H1 (cell line): ENCODE results near the gene LAMC3. TPM values are rescaled to one million over a fixed set of nuclear protein-coding genes. Genes with fewer than 3 reads are reported as not detected.
A peak's percentile ranks its signal among the peaks of the same experiment; 100 is the strongest.

Source experiments
- CTCF ChIA-PET: fragments of 300-600 bp; sonication (Branson Sonifier 250); formaldehyde crosslinking; loops from one replicate; lab custom pipeline; 2021; ENCODE audit not compliant: partially characterized antibody; lab: Charles Lee
- POLR2A ChIA-PET: fragments of 300-600 bp; sonication (Branson Sonifier 250); formaldehyde crosslinking; loops from one replicate; lab custom pipeline; 2021; ENCODE audit warnings: inconsistent platforms; ENCODE audit not compliant: partially characterized antibody; lab: Charles Lee
- DNase-seq, 2 experiments: peaks; one replicate each; pipeline versions ENCODE4 v3.0.0 to v3.0.0-alpha.2; 2010 to 2022; ENCODE audit warnings: low spot score in 2 of 2, low read depth in 1 of 2, mixed read lengths in 1 of 2
- FAIRE-seq: peaks from 2 replicates; lab custom pipeline; 2011; peaks lifted over from hg19 to GRCh38; lab: Jason Lieb, UNC
- H2AFZ ChIP-seq: 2 replicates; pipeline ENCODE4 v1.8.1; 2012; ENCODE audit warnings: low read length, inconsistent platforms
- H2AK5ac ChIP-seq: 2 replicates; pipeline ENCODE4 v1.6.1; 2013; ENCODE audit warnings: low read depth, low read length
- H2BK120ac ChIP-seq: replicated peaks from 2 replicates; pipeline ENCODE3; 2013; ENCODE audit warnings: low read depth, low read length, inconsistent platforms
- H2BK12ac ChIP-seq: 2 replicates; pipeline ENCODE4 v1.6.1; 2013; ENCODE audit warnings: low read depth, low read length
- H2BK15ac ChIP-seq: 2 replicates; pipeline ENCODE4 v1.6.1; 2013; ENCODE audit warnings: low read length
- H2BK20ac ChIP-seq: 2 replicates; pipeline ENCODE4 v1.6.1; 2013; ENCODE audit warnings: low read length
- H2BK5ac ChIP-seq: 2 replicates; pipeline ENCODE4 v1.6.1; 2013; ENCODE audit warnings: low read depth, low read length
- H3K14ac ChIP-seq: 2 replicates; pipeline ENCODE4 v1.6.1; 2013; ENCODE audit warnings: inconsistent platforms; ENCODE audit not compliant: insufficient read length
- H3K18ac ChIP-seq: 2 replicates; pipeline ENCODE4 v1.6.1; 2013; ENCODE audit warnings: low read length; ENCODE audit errors: extremely low read depth
- H3K23ac ChIP-seq: 2 replicates; pipeline ENCODE4 v1.6.1; 2013; ENCODE audit warnings: inconsistent platforms; ENCODE audit not compliant: insufficient read length
- H3K23me2 ChIP-seq: 2 replicates; pipeline ENCODE4 v1.6.1; 2013; ENCODE audit warnings: low read depth, low read length
- H3K27ac ChIP-seq: 2 replicates; pipeline ENCODE4 v1.6.1; 2011; ENCODE audit warnings: low read depth, low read length, inconsistent platforms
- H3K27me3 ChIP-seq, 4 experiments: replicated peaks in 1 of 4; 1 replicate in 1 of 4; 2 replicates in 3 of 4; pipeline versions ENCODE4 v1.6.1 to v1.8.1; 2011 to 2013; ENCODE audit warnings: low read length in 3 of 4, mild to moderate bottlenecking in 3 of 4, inconsistent platforms in 2 of 4, mixed read lengths in 2 of 4, moderate library complexity in 1 of 4; ENCODE audit not compliant: control insufficient read depth in 3 of 4, insufficient read depth in 3 of 4; ENCODE audit errors: extremely low read depth in 1 of 4
- H3K36me3 ChIP-seq, 4 experiments: 2 replicates each; pipeline versions ENCODE4 v1.6.1 to v1.8.1; 2011 to 2013; ENCODE audit warnings: mild to moderate bottlenecking in 4 of 4, low read length in 3 of 4, moderate library complexity in 2 of 4, control low read depth in 1 of 4, inconsistent platforms in 1 of 4; ENCODE audit not compliant: insufficient read depth in 4 of 4, control insufficient read depth in 2 of 4
- H3K4ac ChIP-seq: replicated peaks from 2 replicates; pipeline ENCODE3; 2013; ENCODE audit warnings: low read length, low read depth, mixed read lengths, inconsistent platforms; ENCODE audit not compliant: insufficient read length
- H3K4me1 ChIP-seq, 4 experiments: replicated peaks in 1 of 4; 1 replicate in 1 of 4; 2 replicates in 3 of 4; pipeline versions ENCODE4 v1.6.1 to v1.8.1; 2011 to 2013; ENCODE audit warnings: low read length in 3 of 4, inconsistent platforms in 2 of 4, mixed read lengths in 1 of 4; ENCODE audit not compliant: insufficient read depth in 4 of 4, control insufficient read depth in 3 of 4
- H3K4me2 ChIP-seq, 2 experiments: 2 replicates each; pipeline versions ENCODE4 v1.6.1 to v1.8.1; 2011 to 2013; ENCODE audit warnings: low read depth in 2 of 2, low read length in 2 of 2, control low read depth in 1 of 2, inconsistent platforms in 1 of 2, mild to moderate bottlenecking in 1 of 2; ENCODE audit not compliant: insufficient read depth in 1 of 2
- H3K4me3 ChIP-seq, 4 experiments: fragments of 200-600, 300-600 bp in 1 of 4; sonication (generic), shearing (Covaris generic), sonication (Bioruptor Twin) in 1 of 4; 2 replicates each; pipeline versions ENCODE4 v1.5.1 to v1.8.1; 2011 to 2016; ENCODE audit warnings: low read length in 4 of 4, low read depth in 3 of 4, control low read depth in 2 of 4, inconsistent platforms in 2 of 4, mild to moderate bottlenecking in 2 of 4, mixed read lengths in 1 of 4, moderate library complexity in 1 of 4; ENCODE audit not compliant: insufficient read depth in 2 of 4; ENCODE audit errors: extremely low read depth in 1 of 4
- H3K56ac ChIP-seq: replicated peaks from 2 replicates; pipeline ENCODE3; 2013; ENCODE audit warnings: low read depth, mild to moderate bottlenecking, mixed read lengths, low read length, inconsistent platforms; ENCODE audit not compliant: insufficient read length
- H3K79me1 ChIP-seq: 2 replicates; pipeline ENCODE4 v1.6.1; 2013; ENCODE audit warnings: low read depth, low read length, control low read depth
- H3K79me2 ChIP-seq, 2 experiments: 2 replicates each; pipeline versions ENCODE4 v1.6.1 to v1.8.1; 2012 to 2013; ENCODE audit warnings: low read length in 2 of 2, mild to moderate bottlenecking in 2 of 2, inconsistent platforms in 1 of 2; ENCODE audit not compliant: insufficient read depth in 2 of 2, control insufficient read depth in 1 of 2
- H3K9ac ChIP-seq, 4 experiments: replicated peaks in 1 of 4; 1 replicate in 1 of 4; 2 replicates in 3 of 4; pipeline versions ENCODE4 v1.6.1 to v1.8.1; 2011 to 2013; ENCODE audit warnings: low read depth in 3 of 4, low read length in 3 of 4, control low read depth in 2 of 4, mild to moderate bottlenecking in 2 of 4, moderate library complexity in 2 of 4, inconsistent platforms in 1 of 4; ENCODE audit errors: extremely low read depth in 1 of 4
- H3K9me3 ChIP-seq, 2 experiments: 2 replicates each; pipeline versions ENCODE4 v1.6.1 to v1.8.1; 2012 to 2013; ENCODE audit warnings: mild to moderate bottlenecking in 2 of 2, moderate library complexity in 2 of 2, control low read depth in 1 of 2, inconsistent platforms in 1 of 2, low read depth in 1 of 2, low read length in 1 of 2, mixed read lengths in 1 of 2; ENCODE audit not compliant: insufficient read depth in 2 of 2
- H4K20me1 ChIP-seq, 2 experiments: replicated peaks in 1 of 2; 2 replicates each; pipeline versions ENCODE3 to v1.8.1; 2011 to 2013; ENCODE audit warnings: inconsistent platforms in 2 of 2, low read length in 2 of 2, mild to moderate bottlenecking in 1 of 2; ENCODE audit not compliant: insufficient read depth in 2 of 2, control insufficient read depth in 1 of 2
- H4K5ac ChIP-seq: 2 replicates; pipeline ENCODE4 v1.6.1; 2013; ENCODE audit warnings: low read length, low read depth, mixed read lengths, inconsistent platforms; ENCODE audit not compliant: insufficient read length
- H4K8ac ChIP-seq: 2 replicates; pipeline ENCODE4 v1.8.0; 2013; ENCODE audit warnings: mild to moderate bottlenecking, moderate library complexity, low read length, inconsistent platforms; ENCODE audit not compliant: insufficient read depth; ENCODE audit errors: extremely low read depth
- H4K91ac ChIP-seq: replicated peaks from 2 replicates; pipeline ENCODE3; 2013; ENCODE audit warnings: low read length, mixed read lengths, inconsistent platforms; ENCODE audit not compliant: insufficient read length
- ASH2L ChIP-seq: fragments of 200-600, 300-600 bp; sonication (generic); IDR thresholded peaks from one replicate; pipeline ENCODE4 v1.7.1; 2017; ENCODE audit warnings: low read length
- BCL11A ChIP-seq, 2 experiments: IDR thresholded peaks; one replicate each; pipeline ENCODE4 v1.6.1; 2011; ENCODE audit warnings: low read depth in 2 of 2, low read length in 2 of 2, mild to moderate bottlenecking in 2 of 2
- BRCA1 ChIP-seq: IDR thresholded peaks from 2 replicates; pipeline ENCODE4 v1.6.1; 2012; ENCODE audit warnings: low read depth, low read length, improper control_type of control experiment
- CTCF ChIP-seq, 3 experiments: IDR thresholded peaks; 1 replicate in 2 of 3; 2 replicates in 1 of 3; pipeline versions ENCODE4 v1.5.1 to v1.6.1; 2011; ENCODE audit warnings: low read length in 3 of 3, mild to moderate bottlenecking in 3 of 3, inconsistent platforms in 2 of 3, low read depth in 1 of 3, moderate library complexity in 1 of 3; ENCODE audit not compliant: insufficient read depth in 1 of 3; ENCODE audit errors: control extremely low read depth in 1 of 3
- GTF2F1 ChIP-seq: IDR thresholded peaks from 2 replicates; pipeline ENCODE4 v1.6.1; 2012; ENCODE audit warnings: low read depth, low read length, improper control_type of control experiment, borderline replicate concordance
- JUND ChIP-seq: IDR thresholded peaks from 2 replicates; pipeline ENCODE4 v1.6.1; 2011; ENCODE audit warnings: mild to moderate bottlenecking, improper control_type of control experiment, low read length
- KDM4A ChIP-seq: IDR thresholded peaks from one replicate; pipeline ENCODE4 v1.7.1; 2012; ENCODE audit warnings: low read depth, mild to moderate bottlenecking, moderate library complexity, low read length, inconsistent platforms; ENCODE audit not compliant: severe bottlenecking
- KDM5A ChIP-seq: fragments of 200-600 bp; IDR thresholded peaks from 2 replicates; pipeline ENCODE4 v1.7.1; 2012; ENCODE audit warnings: mild to moderate bottlenecking, low read length, inconsistent platforms, mixed read lengths
- YY1 ChIP-seq: IDR thresholded peaks from 2 replicates; pipeline ENCODE4 v1.6.1; 2011; ENCODE audit warnings: low read depth, mild to moderate bottlenecking, low read length
- WGBS, 2 experiments: shearing (Covaris generic) in 1 of 2; methylation state at CpG; one replicate each; pipeline versions ENCODE4 v1.1.6 to v1.1.7; 2013 to 2015; ENCODE audit warnings: low lambda C conversion rate in 2 of 2, mixed read lengths in 2 of 2, inconsistent platforms in 1 of 2, low coverage in 1 of 2, missing lambda C conversion rate in 1 of 2; ENCODE audit not compliant: insufficient replicate concordance in 2 of 2, insufficient coverage in 1 of 2, insufficient read length in 1 of 2; ENCODE audit errors: extremely low coverage in 1 of 2, missing lambda C conversion rate in 1 of 2; 5-methylcytosine and 5-hydroxymethylcytosine counted together
- polyA plus RNA-seq, 7 experiments: library from polyadenylated mRNA; depleted of rRNA in 3 of 7; stranded (reverse) in 5 of 7; unstranded in 2 of 7; fragments of >200 nt in 5 of 7; fragments of 200-250 nt in 2 of 7; gene quantifications; 1 replicate in 5 of 7; 2 replicates in 1 of 7; 4 replicates in 1 of 7; pipeline versions ENCODE4 v1.2.1 to v1.2.3, GENCODE V29; 2011 to 2013; ENCODE audit warnings: missing spikeins in 2 of 7, mixed read lengths in 2 of 7
- total RNA-seq: library from RNA; stranded (reverse); fragmentation: NEBNext Ultra II Directional; extraction: Animal tissue kit (Norgen Biotek cat#: 25700); gene quantifications from 2 replicates; pipeline ENCODE4 v1.2.1, GENCODE V29; 2021

Gene LAMC3
- total and polyA plus RNA-seq, 2 of the 8 experiments (the other 6 are each of a cell fraction or from before 2014, with no cell fraction given) = 9.3 to 12.3 TPM

- H2BK20ac ChIP-seq = no peak overlapping the region
- 1% methylated on average over 7 of the region's 7 CpGs; no CpG with 5 or more reads in 1 of the 2 experiments for WGBS, 2 experiments
- H3K9me3 ChIP-seq = no peaks in the 10 kb centered on the region
- 0 out of 2 replicates have a peak overlapping the region, but pooled peaks have one; percentile 44 for H2AK5ac ChIP-seq
- ChIA-PET CTCF (interaction anchor here (0.9 to 1.5 kb wide), 5 partner anchors 9 to 68 kb away, joined by 3 to 10 read pairs (median 4); no protein-coding TSS in a partner anchor), POLR2A (interaction anchor here (0.8 to 32.4 kb wide), 17 partner anchors 9 to 202 kb away, joined by 3 to 751 read pairs (median 5); partner anchors contain the start of gene AIF1L)
- H3K56ac ChIP-seq = no peak overlapping the region
- H3K27me3 ChIP-seq = no peaks in the 10 kb centered on the region
- no peak overlapping the region for H2BK15ac ChIP-seq
- peak overlapping the region; percentile 53; the same call in 1 of the 2 replicates for H4K8ac ChIP-seq
- H3K18ac ChIP-seq = peak overlapping the region; percentile 83; the same call in 1 of the 2 replicates
- H2BK120ac ChIP-seq = no peak overlapping the region
- FAIRE-seq = no peak
- H3K23me2 ChIP-seq = peaks cover 7% of the 10 kb centered on the region; the same call in 1 of the 2 replicates
- peaks cover 6% of the 10 kb centered on the region for H3K79me1 ChIP-seq
- H3K4me2 ChIP-seq = peak overlapping the region; percentile 73 to 98
- no peak for TF ChIP-seq BCL11A (IDR thresholded peaks at IDR 0.05; ENCODE audit: low read depth in 2 of 2, low read length in 2 of 2)
- no peak for TF ChIP-seq JUND
- no peak for TF ChIP-seq KDM4A
- no peak for TF ChIP-seq ASH2L
- no peak for TF ChIP-seq GTF2F1
- TF ChIP-seq KDM5A = no peak
- no peak for TF ChIP-seq BRCA1
- TF ChIP-seq YY1 = no peak
- TF ChIP-seq CTCF (IDR thresholded peaks at IDR 0.05; ENCODE audit: control extremely low read depth in 1 of 3, insufficient read depth in 1 of 3, low read depth in 1 of 3, low read length in 3 of 3) = no peak
- no peak overlapping the region for H3K14ac ChIP-seq
- no peak overlapping the region for H3K23ac ChIP-seq
- peaks cover 0 to 8% of the 10 kb centered on the region in 2 experiments for H4K20me1 ChIP-seq
- peak overlapping the region; percentile 90 for H3K27ac ChIP-seq
- H3K9ac ChIP-seq = peak overlapping the region; percentile 78 to 95 (median 88)
- peaks cover 14 to 46% (median 38%) of the 10 kb centered on the region in 4 experiments; a peak in 7 of 8 replicates for H3K36me3 ChIP-seq
- peak overlapping the region; percentile 96 for H4K91ac ChIP-seq
- DNase-seq = no peak
- peaks cover 0 to 16% of the 10 kb centered on the region in 2 experiments; a peak in 2 of 4 replicates for H3K79me2 ChIP-seq
- H2BK5ac ChIP-seq = peak overlapping the region; percentile 67
- peaks cover 0 to 3% (median 0%) of the 10 kb centered on the region in 4 experiments; a peak in 1 of 7 replicates for H3K4me1 ChIP-seq
- H4K5ac ChIP-seq = no peak overlapping the region
- peak overlapping the region; percentile 63 for H3K4ac ChIP-seq
- H3K4me3 ChIP-seq = peak overlapping the region; percentile 93 to 99 (median 96)
- H2BK12ac ChIP-seq = peak overlapping the region; percentile 90; the same call in 1 of the 2 replicates
- H2AFZ ChIP-seq = no peak overlapping the region
These were observed 116.0 kb downstream of the LAMC3 start for GRCh38 chr9:131125038-131125287.
